ENCODE results near the gene LACTB. TPM values are rescaled to one million over a fixed set of nuclear protein-coding genes. Genes with fewer than 3 reads are reported as not detected.

Gene LACTB
- total RNA-seq, 6 experiments from 2014 or later = 16.4 to 34.8 (median 21.5) TPM

GRCh38 chr15:63178034-63178433 lies 56.4 kb downstream of the LACTB start:
- no peak for TF ChIP-seq CTCF (IDR thresholded peaks at IDR 0.05)
- TF ChIP-seq POLR2A (IDR thresholded peaks at IDR 0.05) = no peak
- no peak overlapping the region for H3K4me3 ChIP-seq
- H3K9me3 ChIP-seq = no peaks in the 10 kb centered on the region
- no peaks in the 10 kb centered on the region for H3K36me3 ChIP-seq
- intact Hi-C loops (cut with DNase I) = no loop called here
- H3K27ac ChIP-seq = no peak overlapping the region
- DNase-seq (peak in 1 of 3 donors; percentile 32), ATAC-seq (peak in 3 of 4 donors; percentile 24 to 55 (median 48))
- WGBS (ENCODE audit: insufficient coverage, low coverage, low lambda C conversion rate, missing lambda C conversion rate) = 62% methylated on average over 5 of the region's 5 CpGs
- no peaks in the 10 kb centered on the region for H3K4me1 ChIP-seq
- no peaks in the 10 kb centered on the region for H3K27me3 ChIP-seq

- Histone ChIP-seq H3K36me3 (no peaks in the 10 kb centered on the region), H3K9me3 (no peaks in the 10 kb centered on the region), H3K27me3 (no peaks in the 10 kb centered on the region), H3K4me3 (no peak overlapping the region), H3K27ac (no peak overlapping the region), H3K4me1 (no peaks in the 10 kb centered on the region)
- DNase-seq (no peak), ATAC-seq (no peak)
- WGBS (ENCODE audit: insufficient coverage, low coverage, low lambda C conversion rate, missing lambda C conversion rate) = 94% methylated on average over 2 of the region's 2 CpGs
- intact Hi-C loops (cut with DNase I) = no loop called here
- no peak for TF ChIP-seq POLR2A (IDR thresholded peaks at IDR 0.05)
- TF ChIP-seq CTCF (IDR thresholded peaks at IDR 0.05) = no peak
Observed at GRCh38 chr15:63180746-63181145, 59.1 kb downstream of the LACTB start.

DNA sequence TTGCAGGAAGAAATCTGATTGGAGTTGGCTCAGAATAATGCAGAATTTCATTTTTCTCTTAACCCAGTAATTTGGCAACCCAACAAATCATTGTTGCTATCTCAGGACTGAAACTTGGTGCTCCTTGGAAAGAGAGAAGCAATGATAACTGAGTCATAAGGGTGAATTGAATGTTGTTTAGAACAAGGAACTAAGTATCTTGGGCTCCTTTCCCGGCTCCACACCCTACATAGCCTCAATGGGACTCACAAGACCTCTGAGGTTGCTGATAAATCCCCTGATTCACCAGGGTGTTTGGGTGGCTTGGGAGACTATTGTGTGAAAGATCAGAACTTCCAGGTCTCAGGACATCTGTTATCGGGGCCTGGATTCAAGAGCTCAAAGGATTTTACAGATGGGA lies 60.0 kb downstream of the LACTB start:
- no peaks in the 10 kb centered on the region for H3K4me1 ChIP-seq
- no peaks in the 10 kb centered on the region for H3K9me3 ChIP-seq
- no peaks in the 10 kb centered on the region for H3K27me3 ChIP-seq
- ATAC-seq = peak in 2 of 4 donors; percentile 15 to 24
- no peak for TF ChIP-seq CTCF (IDR thresholded peaks at IDR 0.05)
- no peak for TF ChIP-seq POLR2A (IDR thresholded peaks at IDR 0.05)
- intact Hi-C loops (cut with DNase I) = no loop called here
- no peak overlapping the region for H3K4me3 ChIP-seq
- H3K27ac ChIP-seq = no peak overlapping the region
- H3K36me3 ChIP-seq = no peaks in the 10 kb centered on the region
- no peak for DNase-seq
- 63% methylated on average over 2 of the region's 2 CpGs for whole genome bisulfite sequencing (ENCODE audit: insufficient coverage, low coverage, low lambda C conversion rate, missing lambda C conversion rate)

DNA sequence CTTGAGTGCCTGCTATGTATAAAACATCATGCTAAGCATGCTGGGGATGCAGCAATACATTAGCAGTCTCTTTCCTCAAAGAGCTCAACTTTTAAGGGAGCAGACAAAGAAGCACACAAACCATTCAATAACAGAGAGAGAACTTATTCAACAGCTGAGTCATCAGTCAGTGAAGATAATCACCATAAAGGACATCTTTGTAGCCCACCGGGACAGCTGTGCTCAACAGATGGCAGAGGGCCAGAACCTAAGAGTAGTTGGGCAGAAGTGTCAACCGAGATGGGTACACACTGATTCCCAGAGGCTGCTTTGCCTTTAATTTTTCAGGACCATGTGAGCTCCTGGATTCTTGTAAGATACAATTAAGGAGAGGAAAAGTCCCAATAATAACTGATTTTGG lies 63.5 kb downstream of the LACTB start:
- Histone ChIP-seq H3K9me3 (no peaks in the 10 kb centered on the region), H3K4me3 (no peak overlapping the region), H3K4me1 (no peaks in the 10 kb centered on the region), H3K27me3 (no peaks in the 10 kb centered on the region), H3K27ac (no peak overlapping the region), H3K36me3 (no peaks in the 10 kb centered on the region)
- DNase-seq (no peak), ATAC-seq (no peak)
- WGBS (ENCODE audit: insufficient coverage, low coverage, low lambda C conversion rate, missing lambda C conversion rate) = 40% methylated on average over 1 of the region's 2 CpGs
- intact Hi-C loops (cut with DNase I) = no loop called here
- no peak for TF ChIP-seq CTCF (IDR thresholded peaks at IDR 0.05)
- TF ChIP-seq POLR2A (IDR thresholded peaks at IDR 0.05) = no peak

DNA sequence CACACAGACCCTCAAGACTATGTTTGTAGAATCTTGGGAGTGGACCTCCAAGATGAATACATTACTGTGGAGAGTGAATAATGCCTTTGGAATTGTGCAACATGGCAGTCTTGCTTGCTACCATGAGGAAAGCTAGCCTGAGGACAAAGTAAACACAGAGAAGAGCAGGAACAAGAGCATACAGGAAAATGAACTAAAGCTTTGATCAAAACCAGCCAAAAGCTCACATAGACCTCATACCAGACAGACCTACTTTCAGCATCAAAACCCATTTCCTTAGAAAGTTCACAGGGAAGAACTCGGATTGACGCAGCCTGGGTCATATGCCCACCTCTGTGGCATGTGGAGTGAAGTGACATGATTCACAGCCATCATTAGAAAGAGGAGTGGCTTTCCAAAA lies 64.4 kb downstream of the LACTB start:
- no peak for DNase-seq
- no peaks in the 10 kb centered on the region for H3K27me3 ChIP-seq
- 84% methylated on average over 2 of the region's 2 CpGs for WGBS (ENCODE audit: insufficient coverage, low coverage, low lambda C conversion rate, missing lambda C conversion rate)
- peaks cover 0 to 6% (median 0%) of the 10 kb centered on the region in 4 donors for H3K4me1 ChIP-seq
- H3K27ac ChIP-seq = no peak overlapping the region
- ATAC-seq = no peak
- TF ChIP-seq POLR2A (IDR thresholded peaks at IDR 0.05) (no peak), CTCF (IDR thresholded peaks at IDR 0.05) (no peak)
- no peaks in the 10 kb centered on the region for H3K9me3 ChIP-seq
- H3K4me3 ChIP-seq = no peak overlapping the region
- intact Hi-C loops (cut with DNase I) = no loop called here
- H3K36me3 ChIP-seq = no peaks in the 10 kb centered on the region
